Neural progenitor cell (in vitro differentiated cells): ENCODE data around the gene STK11IP. TPM values are rescaled to one million over a fixed set of nuclear protein-coding genes. Genes with fewer than 3 reads are reported as not detected.

ENCODE experiments used
- DNase-seq: peaks from one replicate; pipeline ENCODE4 v3.0.0-alpha.2; 2016; ENCODE audit warnings: low spot score
- H2AFZ ChIP-seq: fragments of 200-600 bp; sonication (generic); replicated peaks from 2 replicates; pipeline ENCODE4 v1.6.1; 2016; ENCODE audit warnings: antibody characterized with exemption
- H3F3A ChIP-seq: fragments of 200-600 bp; sonication (generic); 2 replicates; pipeline ENCODE4 v1.6.1; 2016; ENCODE audit warnings: antibody characterized with exemption, low read depth
- H3K27ac ChIP-seq: fragments of 200-600 bp; sonication (generic); 2 replicates; pipeline ENCODE4 v1.5.1; 2016; ENCODE audit warnings: mild to moderate bottlenecking
- H3K27me3 ChIP-seq: fragments of 200-600 bp; sonication (generic); 2 replicates; pipeline ENCODE4 v1.6.1; 2016; ENCODE audit warnings: mild to moderate bottlenecking, moderate library complexity
- H3K36me3 ChIP-seq: fragments of 200-600 bp; sonication (generic); 2 replicates; pipeline ENCODE4 v1.5.1; 2016
- H3K4me1 ChIP-seq: fragments of 200-600 bp; sonication (generic); 2 replicates; pipeline ENCODE4 v1.6.1; 2016; ENCODE audit warnings: mixed run types
- H3K4me2 ChIP-seq: fragments of 200-600 bp; sonication (generic); 2 replicates; pipeline ENCODE4 v1.6.1; 2016
- H3K4me3 ChIP-seq: fragments of 200-600 bp; sonication (generic); 2 replicates; pipeline ENCODE4 v1.5.1; 2016
- H3K79me2 ChIP-seq: fragments of 200-600 bp; sonication (generic); 2 replicates; pipeline ENCODE4 v1.6.1; 2016; ENCODE audit warnings: low read depth
- H3K9ac ChIP-seq: fragments of 200-600 bp; sonication (generic); 2 replicates; pipeline ENCODE4 v1.6.1; 2016
- H3K9me3 ChIP-seq: fragments of 200-600 bp; sonication (generic); 2 replicates; pipeline ENCODE4 v1.5.1; 2016; ENCODE audit warnings: low read depth
- H4K20me1 ChIP-seq: fragments of 200-600 bp; sonication (generic); 2 replicates; pipeline ENCODE4 v1.6.1; 2016; ENCODE audit warnings: low read depth
- H3K27ac Mint-ChIP-seq: 3 replicates; pipeline ENCODE4 v1.8.0; 2021; ENCODE audit warnings: mixed read lengths
- H3K27me3 Mint-ChIP-seq: 2 replicates; pipeline ENCODE4 v1.8.0; 2022; ENCODE audit warnings: low read depth, mild to moderate bottlenecking, inconsistent platforms, moderate library complexity, mixed read lengths; ENCODE audit not compliant: insufficient read depth
- H3K36me3 Mint-ChIP-seq: 3 replicates; pipeline ENCODE4 v1.8.0; 2021; ENCODE audit warnings: mixed read lengths
- H3K4me1 Mint-ChIP-seq: 3 replicates; pipeline ENCODE4 v1.8.0; 2021; ENCODE audit warnings: mixed read lengths
- H3K4me3 Mint-ChIP-seq: 3 replicates; pipeline ENCODE4 v1.8.0; 2021; ENCODE audit warnings: mild to moderate bottlenecking, moderate library complexity, mixed read lengths
- H3K9me3 Mint-ChIP-seq: 3 replicates; pipeline ENCODE4 v1.8.0; 2020; ENCODE audit warnings: mixed read lengths
- CTCF ChIP-seq: fragments of 200-600 bp; sonication (generic); IDR thresholded peaks from 2 replicates; pipeline ENCODE4 v1.5.1; 2017; ENCODE audit warnings: antibody characterized with exemption, mild to moderate bottlenecking
- EZH2 ChIP-seq: fragments of 200-600 bp; sonication (generic); IDR thresholded peaks from 2 replicates; pipeline ENCODE4 v1.6.1; 2017; ENCODE audit warnings: antibody characterized with exemption, mild to moderate bottlenecking, moderate library complexity
- EZH2phosphoT487 ChIP-seq: fragments of 200-600 bp; sonication (generic); IDR thresholded peaks from 2 replicates; pipeline ENCODE4 v1.6.1; 2017; ENCODE audit warnings: antibody characterized with exemption
- total RNA-seq: library from RNA; depleted of rRNA; stranded (reverse); fragments of >200 nt; gene quantifications from 2 replicates; pipeline ENCODE4 v1.2.3, GENCODE V29; 2015; ENCODE audit warnings: low replicate concordance

STK11IP gene
- total RNA-seq, 1 donor from 2014 or later, result 16.8 TPM

GRCh38 chr2:219643084-219643473, 45.4 kb downstream of the STK11IP start:
- Histone ChIP-seq H3K4me2 (peak overlapping the region; percentile 38), H3K4me3 (no peak overlapping the region), H3K79me2 (no peaks in the 10 kb centered on the region), H3K9me3 (no peaks in the 10 kb centered on the region), H3K9ac (no peak overlapping the region), H3K27ac (no peak overlapping the region), H3K27me3 (peaks cover 11% of the 10 kb centered on the region), H3K4me1 (peaks cover 13% of the 10 kb centered on the region), H3F3A (no peaks in the 10 kb centered on the region), H2AFZ (no peak overlapping the region), H4K20me1 (no peaks in the 10 kb centered on the region), H3K36me3 (no peaks in the 10 kb centered on the region)
- no peak overlapping the region for H3K27ac Mint-ChIP-seq
- no peak for TF ChIP-seq CTCF
- no peak for TF ChIP-seq EZH2
- TF ChIP-seq EZH2phosphoT487, result no peak
- H3K4me3 Mint-ChIP-seq, result peak overlapping the region; percentile 60
- H3K9me3 Mint-ChIP-seq, result no peaks in the 10 kb centered on the region
- no peak for DNase-seq
- no peaks in the 10 kb centered on the region for H3K36me3 Mint-ChIP-seq
- peaks cover 29% of the 10 kb centered on the region for H3K4me1 Mint-ChIP-seq
- H3K27me3 Mint-ChIP-seq, result peaks cover 11% of the 10 kb centered on the region

- Histone ChIP-seq H2AFZ (no peak overlapping the region), H3K27me3 (peaks cover 11% of the 10 kb centered on the region), H3K27ac (no peak overlapping the region), H3K79me2 (no peaks in the 10 kb centered on the region), H3K9me3 (no peaks in the 10 kb centered on the region), H4K20me1 (no peaks in the 10 kb centered on the region), H3K9ac (no peak overlapping the region), H3F3A (no peaks in the 10 kb centered on the region), H3K4me1 (peaks cover 13% of the 10 kb centered on the region), H3K36me3 (no peaks in the 10 kb centered on the region), H3K4me2 (no peak overlapping the region), H3K4me3 (no peak overlapping the region)
- H3K27me3 Mint-ChIP-seq, result peaks cover 15% of the 10 kb centered on the region
- H3K27ac Mint-ChIP-seq, result peak overlapping the region; percentile 74
- H3K36me3 Mint-ChIP-seq, result no peaks in the 10 kb centered on the region
- H3K4me3 Mint-ChIP-seq, result no peak overlapping the region
- DNase-seq, result no peak
- no peaks in the 10 kb centered on the region for H3K9me3 Mint-ChIP-seq
- H3K4me1 Mint-ChIP-seq, result peaks cover 29% of the 10 kb centered on the region
- TF ChIP-seq EZH2phosphoT487 (no peak), EZH2 (no peak), CTCF (no peak)
These were observed 46.2 kb downstream of the STK11IP start for GRCh38 chr2:219643788-219644398.

DNA sequence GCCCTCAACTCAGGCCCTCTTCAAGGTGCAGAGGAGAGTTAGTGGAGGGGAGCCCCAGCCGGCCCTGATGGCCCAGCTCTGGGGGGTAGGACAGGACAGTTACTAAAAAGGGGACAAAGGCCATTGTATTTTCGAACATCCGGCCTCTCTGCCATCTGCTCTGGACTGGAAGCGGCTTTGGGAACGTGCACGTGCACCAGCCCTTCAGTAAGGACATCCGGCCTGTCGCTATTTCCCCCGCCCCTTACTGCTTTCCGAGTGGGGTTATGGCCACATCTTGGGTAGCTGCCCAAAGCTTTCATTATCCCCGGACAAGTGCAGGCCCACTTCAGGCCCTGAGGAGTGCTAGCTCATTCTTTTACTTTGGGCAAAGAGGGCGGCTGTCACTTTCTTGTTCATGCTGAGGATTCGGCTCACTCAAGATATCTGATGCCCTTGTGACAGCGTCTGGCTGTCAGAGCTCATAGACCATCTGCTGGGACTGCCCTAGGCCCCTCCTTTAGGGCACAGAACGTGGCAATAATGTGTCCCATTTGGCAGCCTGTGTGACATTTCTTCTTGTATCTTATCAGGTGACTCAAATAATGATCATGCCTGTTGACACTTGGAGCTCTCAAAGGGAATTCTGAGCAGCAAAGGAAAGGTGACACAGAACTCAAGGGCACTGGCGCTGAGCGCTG, 47.3 kb downstream of the STK11IP start:
- H3K4me2 ChIP-seq, result no peak overlapping the region
- H3K79me2 ChIP-seq, result no peaks in the 10 kb centered on the region
- H3K27ac ChIP-seq, result no peak overlapping the region
- H3K9ac ChIP-seq, result no peak overlapping the region
- no peaks in the 10 kb centered on the region for H3K36me3 Mint-ChIP-seq
- no peaks in the 10 kb centered on the region for H4K20me1 ChIP-seq
- H3K9me3 ChIP-seq, result no peaks in the 10 kb centered on the region
- peaks cover 11% of the 10 kb centered on the region for H3K27me3 ChIP-seq
- H3K4me3 ChIP-seq, result no peak overlapping the region
- H3K27ac Mint-ChIP-seq, result no peak overlapping the region
- H3K9me3 Mint-ChIP-seq, result no peaks in the 10 kb centered on the region
- H3K36me3 ChIP-seq, result no peaks in the 10 kb centered on the region
- peaks cover 13% of the 10 kb centered on the region for H3K4me1 ChIP-seq
- H3K27me3 Mint-ChIP-seq, result peaks cover 15% of the 10 kb centered on the region
- TF ChIP-seq EZH2 (no peak), EZH2phosphoT487 (no peak), CTCF (no peak)
- H3F3A ChIP-seq, result no peaks in the 10 kb centered on the region
- H3K4me3 Mint-ChIP-seq, result no peak overlapping the region
- no peak overlapping the region for H2AFZ ChIP-seq
- peaks cover 29% of the 10 kb centered on the region for H3K4me1 Mint-ChIP-seq
- no peak for DNase-seq
